SU-DHL-6 (cell line): ENCODE data around the gene ULK3.

Experiments used
- EZH2phosphoT487 ChIP-seq: fragments of 200-600 bp; sonication (generic), shearing (Covaris generic); conservative IDR thresholded peaks from 2 replicates; pipeline ENCODE4 v1.6.1; 2018; ENCODE audit warnings: mild to moderate bottlenecking, antibody characterized with exemption, low read length, moderate library complexity, mixed read lengths
- TF ChIP-seq, protein P1 (sequence below): fragments of 200-600 bp; sonication (generic); IDR thresholded peaks from one replicate; pipeline ENCODE4 v1.5.1; 2017; ENCODE audit warnings: antibody characterized with exemption, mild to moderate bottlenecking, low read length, moderate library complexity; ENCODE audit not compliant: insufficient read depth, poor library complexity, severe bottlenecking

DNA sequence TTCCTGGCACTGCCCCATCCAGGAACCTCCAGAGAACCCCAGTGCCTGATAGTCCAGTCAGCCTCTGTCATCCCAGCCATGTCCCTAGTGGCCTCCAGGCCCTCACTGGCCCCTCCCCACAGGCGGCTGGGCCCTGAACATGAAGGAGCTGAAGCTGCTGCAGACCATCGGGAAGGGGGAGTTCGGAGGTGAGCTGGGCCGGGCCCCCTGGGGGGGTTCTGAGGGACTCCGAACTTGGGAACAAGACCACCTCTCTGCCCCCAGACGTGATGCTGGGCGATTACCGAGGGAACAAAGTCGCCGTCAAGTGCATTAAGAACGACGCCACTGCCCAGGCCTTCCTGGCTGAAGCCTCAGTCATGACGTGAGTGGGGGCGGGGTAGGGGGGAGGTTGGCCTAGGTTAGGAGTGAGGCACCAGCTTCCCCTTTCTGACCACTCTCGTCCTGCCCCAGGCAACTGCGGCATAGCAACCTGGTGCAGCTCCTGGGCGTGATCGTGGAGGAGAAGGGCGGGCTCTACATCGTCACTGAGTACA lies 42.3 kb downstream of the ULK3 start:
- TF ChIP-seq, protein P1, sequence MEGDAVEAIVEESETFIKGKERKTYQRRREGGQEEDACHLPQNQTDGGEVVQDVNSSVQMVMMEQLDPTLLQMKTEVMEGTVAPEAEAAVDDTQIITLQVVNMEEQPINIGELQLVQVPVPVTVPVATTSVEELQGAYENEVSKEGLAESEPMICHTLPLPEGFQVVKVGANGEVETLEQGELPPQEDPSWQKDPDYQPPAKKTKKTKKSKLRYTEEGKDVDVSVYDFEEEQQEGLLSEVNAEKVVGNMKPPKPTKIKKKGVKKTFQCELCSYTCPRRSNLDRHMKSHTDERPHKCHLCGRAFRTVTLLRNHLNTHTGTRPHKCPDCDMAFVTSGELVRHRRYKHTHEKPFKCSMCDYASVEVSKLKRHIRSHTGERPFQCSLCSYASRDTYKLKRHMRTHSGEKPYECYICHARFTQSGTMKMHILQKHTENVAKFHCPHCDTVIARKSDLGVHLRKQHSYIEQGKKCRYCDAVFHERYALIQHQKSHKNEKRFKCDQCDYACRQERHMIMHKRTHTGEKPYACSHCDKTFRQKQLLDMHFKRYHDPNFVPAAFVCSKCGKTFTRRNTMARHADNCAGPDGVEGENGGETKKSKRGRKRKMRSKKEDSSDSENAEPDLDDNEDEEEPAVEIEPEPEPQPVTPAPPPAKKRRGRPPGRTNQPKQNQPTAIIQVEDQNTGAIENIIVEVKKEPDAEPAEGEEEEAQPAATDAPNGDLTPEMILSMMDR: no peak
- no peak for TF ChIP-seq EZH2phosphoT487
